Testis (tissue), 3 donors: ENCODE measurements around the gene RNF166. TPM values are rescaled to one million over a fixed set of nuclear protein-coding genes. Genes with fewer than 3 reads are reported as not detected.

Source experiments
- DNase-seq: peaks from one replicate; pipeline ENCODE4 v3.0.0-alpha.2; 2019
- H3K27ac ChIP-seq, 2 donors: fragments of 200-600 bp; sonication (generic); one replicate each; pipeline ENCODE4 v1.5.1; 2019
- H3K27me3 ChIP-seq: fragments of 200-600 bp; sonication (generic); one replicate; pipeline ENCODE4 v1.5.1; 2019
- H3K36me3 ChIP-seq: fragments of 200-600 bp; sonication (generic); one replicate; pipeline ENCODE4 v1.5.1; 2017; ENCODE audit warnings: low read depth; ENCODE audit errors: missing control alignments
- H3K4me1 ChIP-seq: fragments of 200-600 bp; sonication (generic); one replicate; pipeline ENCODE4 v1.5.1; 2019
- H3K4me3 ChIP-seq, 2 donors: fragments of 200-600 bp; sonication (generic); one replicate each; pipeline ENCODE4 v1.5.1; 2017 to 2019
- H3K9me3 ChIP-seq: fragments of 200-600 bp; sonication (generic); one replicate; pipeline ENCODE4 v1.5.1; 2017
- CTCF ChIP-seq, 3 experiments: fragments of 450-650 bp in 2 of 3; fragments of 200-600 bp in 1 of 3; sonication (generic) in 1 of 3; IDR thresholded peaks; one replicate each; pipeline ENCODE4 v1.5.1; 2016 to 2019; ENCODE audit warnings: antibody characterized with exemption in 3 of 3, mild to moderate bottlenecking in 2 of 3, moderate library complexity in 1 of 3
- POLR2A ChIP-seq: fragments of 450-650 bp; IDR thresholded peaks from one replicate; pipeline ENCODE4 v1.6.1; 2017; ENCODE audit warnings: antibody characterized with exemption, mild to moderate bottlenecking, moderate library complexity
- WGBS, 2 donors: methylation state at CpG; one replicate each; pipeline ENCODE4 v1.1.5; 2018; 5-methylcytosine and 5-hydroxymethylcytosine counted together
- intact Hi-C: fragments of 100-400 bp; cut with DNase I; formaldehyde crosslinking; loops from one replicate; pipeline ENCODE4 v1.15.1; 2023; ENCODE audit warnings: low total_unique reads
- polyA plus RNA-seq: library from polyadenylated mRNA; stranded (reverse); fragments of 350-450 nt; fragmentation: Illumina TruSeq; extraction: RNeasy Lipid Tissue Mini Kit (QIAGEN cat#74804); gene quantifications from one replicate; pipeline ENCODE4 v1.2.3, GENCODE V29; 2014; ENCODE audit warnings: low read depth, low replicate concordance; ENCODE audit not compliant: insufficient read depth
- total RNA-seq, 2 donors: library from RNA; depleted of rRNA; stranded (reverse); fragments of >200 nt; gene quantifications; one replicate each; pipeline ENCODE4 v1.2.3, GENCODE V29; 2016

The RNF166 gene
- total and polyA plus RNA-seq, 3 donors from 2014 or later: 18.3 to 41.3 (median 37.4) TPM

- Histone ChIP-seq H3K27me3 (no peaks in the 10 kb centered on the region), H3K27ac (no peak overlapping the region), H3K4me3 (peak overlapping the region; percentile 47 to 65), H3K36me3 (no peaks in the 10 kb centered on the region), H3K4me1 (peaks cover 5% of the 10 kb centered on the region), H3K9me3 (no peaks in the 10 kb centered on the region)
- no peak for DNase-seq
- intact Hi-C loops: no loop called here
- WGBS, 2 donors: 30 to 64% methylated on average over 2 to 24 of the region's 24 CpGs
- TF ChIP-seq POLR2A: no peak
- no peak for TF ChIP-seq CTCF (IDR thresholded peaks at IDR 0.05)
These were observed 54.8 kb downstream of the RNF166 start for GRCh38 chr16:88651276-88651988.

DNA sequence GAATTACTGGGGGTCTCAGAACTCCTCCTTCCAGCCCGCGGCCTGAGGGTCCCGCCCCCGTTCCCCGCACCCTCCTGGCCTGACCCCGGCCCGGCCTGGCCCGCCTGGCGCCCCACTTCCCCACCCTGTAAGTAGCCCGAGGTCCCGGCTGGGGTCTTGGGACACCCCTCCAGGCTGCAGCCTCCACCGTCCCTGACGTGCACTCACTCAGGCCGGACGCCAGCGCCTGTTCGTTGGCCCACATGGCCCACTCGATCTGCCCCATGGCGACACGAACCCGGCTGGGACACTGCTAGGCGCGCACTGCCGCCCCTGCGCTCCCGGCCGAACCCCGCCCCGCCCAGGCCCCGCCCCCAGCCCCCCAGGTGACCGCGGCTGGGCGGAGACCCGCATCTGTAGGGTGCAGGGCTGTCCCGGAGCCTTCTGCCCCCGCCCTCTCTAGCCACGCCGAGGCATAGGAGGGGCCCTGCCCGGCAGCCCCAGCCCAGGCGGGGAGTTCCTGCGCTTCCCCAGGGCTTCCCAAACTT lies 55.4 kb downstream of the RNF166 start, which contains the start of gene CYBA:
CYBA (minus strand) TSS at position 305 of the 527 bp plus-strand sequence; CDS start at position 265, 40 bp downstream.
- 4 to 24% methylated on average over 5 to 35 of the region's 41 CpGs for WGBS, 2 donors
- Histone ChIP-seq H3K4me1 (peaks cover 5% of the 10 kb centered on the region), H3K27ac (peak within 1 kb of the TSS in 1 of 2 donors; percentile 30), H3K4me3 (peak within 1 kb of the TSS; percentile 47 to 65), H3K27me3 (no peaks in the 10 kb centered on the region), H3K9me3 (no peaks in the 10 kb centered on the region), H3K36me3 (no peaks in the 10 kb centered on the region)
- TF ChIP-seq CTCF (IDR thresholded peaks at IDR 0.05) (no peak), POLR2A (no peak)
- intact Hi-C loops: no loop called here
- peak; percentile 36 for DNase-seq

- DNase-seq: no peak
- TF ChIP-seq CTCF (IDR thresholded peaks at IDR 0.05) (no peak), POLR2A (no peak)
- intact Hi-C loops: no loop called here
- Histone ChIP-seq H3K27me3 (no peaks in the 10 kb centered on the region), H3K4me3 (peak overlapping the region; percentile 47 to 65), H3K9me3 (no peaks in the 10 kb centered on the region), H3K4me1 (peaks cover 5% of the 10 kb centered on the region), H3K27ac (peak overlapping the region in 1 of 2 donors; percentile 30), H3K36me3 (no peaks in the 10 kb centered on the region)
- 21 to 45% methylated on average over 19 to 36 of the region's 37 CpGs for WGBS, 2 donors
These were observed 56.1 kb downstream of the RNF166 start for GRCh38 chr16:88649924-88650748.

DNA sequence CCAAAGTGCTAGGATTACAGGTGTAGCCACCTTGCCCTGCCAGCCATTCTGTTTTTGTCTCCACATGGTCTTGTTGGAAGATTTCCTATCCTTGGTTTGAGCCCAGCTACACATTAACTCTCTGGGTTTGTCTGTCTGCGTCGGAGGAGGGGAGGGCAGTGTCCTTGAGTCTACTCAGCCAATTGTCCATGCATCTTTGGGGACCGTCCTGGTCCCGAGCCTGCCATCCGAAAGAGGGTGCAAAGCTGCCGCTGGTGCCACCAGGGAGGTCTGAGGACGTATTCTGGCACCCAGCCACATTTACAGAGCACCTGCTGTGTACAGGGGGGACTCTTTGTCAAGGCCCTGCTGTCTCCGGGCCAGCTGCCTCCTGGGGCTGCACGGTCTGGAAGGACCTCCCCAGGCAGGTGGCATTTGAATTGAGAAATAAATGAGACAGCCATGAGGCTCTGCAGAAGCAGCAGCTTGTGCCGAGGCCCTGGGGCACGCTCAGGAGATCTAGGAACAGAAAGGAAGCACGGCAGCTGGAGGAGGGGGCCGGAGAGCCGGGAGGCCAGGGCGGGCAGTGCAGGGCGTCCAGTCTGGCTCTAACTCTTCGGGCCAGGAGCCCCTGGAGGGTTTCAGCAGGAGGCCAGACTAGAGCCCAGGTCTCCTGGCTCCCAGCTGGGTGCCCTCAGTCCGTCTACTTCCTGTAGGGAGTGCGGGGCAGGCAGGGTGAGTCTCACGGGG lies 56.8 kb downstream of the RNF166 start:
- TF ChIP-seq POLR2A (no peak), CTCF (IDR thresholded peaks at IDR 0.05) (no peak)
- 80 to 82% methylated on average over 9 to 20 of the region's 20 CpGs for WGBS, 2 donors
- Histone ChIP-seq H3K27ac (no peak overlapping the region), H3K27me3 (no peaks in the 10 kb centered on the region), H3K9me3 (no peaks in the 10 kb centered on the region), H3K4me3 (no peak overlapping the region), H3K36me3 (no peaks in the 10 kb centered on the region), H3K4me1 (peaks cover 5% of the 10 kb centered on the region)
- no peak for DNase-seq
- intact Hi-C loops: no loop called here
